Motor neuron (in vitro differentiated cells): ENCODE data around the gene BIK. TPM values are rescaled to one million over a fixed set of nuclear protein-coding genes. Genes with fewer than 3 reads are reported as not detected.

Experiments
- ATAC-seq, 8 experiments: fragments of 200-7000 bp; cut with Tn5 transposase; replicated peaks in 6 of 8; 2 replicates each; pipeline ENCODE4 v1.8.0; 2021; ENCODE audit warnings: mild to moderate bottlenecking in 8 of 8, moderate library complexity in 8 of 8
- H3K27ac ChIP-seq, 2 donors: fragments of 250-450 bp; sonication (Bioruptor Pico); 2 replicates each; pipeline ENCODE4 v1.9.0; 2021; ENCODE audit warnings: antibody characterized with exemption in 2 of 2, mild to moderate bottlenecking in 2 of 2, moderate library complexity in 1 of 2
- H3K4me1 ChIP-seq, 2 donors: fragments of 250-450 bp; sonication (Bioruptor Pico); replicated peaks in 1 of 2; 2 replicates each; pipeline ENCODE4 v1.6.1; 2021; ENCODE audit warnings: antibody characterized with exemption in 2 of 2, mild to moderate bottlenecking in 2 of 2, moderate library complexity in 1 of 2
- H3K4me3 ChIP-seq, 5 donors: fragments of 250-450 bp; sonication (Bioruptor Pico); 2 replicates each; pipeline ENCODE4 v1.9.0; 2021; ENCODE audit warnings: antibody characterized with exemption in 5 of 5, mild to moderate bottlenecking in 5 of 5, moderate library complexity in 4 of 5
- WGBS, 10 experiments: fragments of 450-650 bp; shearing (Covaris generic); methylation state at CpG; one replicate each; pipeline ENCODE4 v1.0.0; 2022; 5-methylcytosine and 5-hydroxymethylcytosine counted together
- in situ Hi-C, 9 experiments: fragments of 400-800 bp; cut with MboI; loops; one replicate each; pipeline ENCODE4 v1.15.0; 2021; ENCODE audit warnings: low sequenced_read_pairs in 9 of 9, low pct_unique_long_range_greater_than_20kb in 2 of 9; ENCODE audit not compliant: unreplicated experiment in 9 of 9
- total RNA-seq, 8 experiments: library from RNA; unstranded; fragments of 300-600 nt; gene quantifications; 2 replicates each; pipeline versions ENCODE4 v1.2.3 to v1.2.4, GENCODE V29; 2022

BIK gene
- total RNA-seq, 8 experiments from 2014 or later: 0.32 to 3.0 (median 0.99) TPM

- in situ Hi-C loops: no loop called here
- Histone ChIP-seq H3K4me3 (no peak overlapping the region), H3K4me1 (no peaks in the 10 kb centered on the region), H3K27ac (no peak overlapping the region)
- no peak for ATAC-seq
- 90 to 97% methylated on average over 2 to 5 of the region's 12 CpGs; no CpG with 5 or more reads in 8 of the 10 experiments for WGBS, 10 experiments
These were observed 61.1 kb downstream of the BIK start for GRCh38 chr22:43171607-43172006.

DNA sequence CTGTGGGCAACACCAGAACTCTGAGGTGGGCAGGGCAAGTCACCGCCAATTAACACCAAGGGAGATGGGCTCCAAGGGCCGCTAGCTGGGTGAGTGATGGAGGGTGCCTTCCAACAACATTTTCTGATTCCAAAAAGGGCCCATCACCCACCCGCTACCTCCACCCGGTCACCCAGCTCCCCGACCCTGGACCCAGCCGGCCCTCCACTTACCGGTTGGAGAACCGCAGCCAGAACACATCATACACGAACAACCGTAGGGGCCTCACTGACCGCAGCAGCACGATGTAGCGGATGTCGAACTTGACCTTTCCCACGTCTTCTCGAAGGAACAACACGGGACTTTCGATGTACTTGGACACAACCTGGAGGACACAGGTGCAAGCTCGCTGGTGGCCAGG lies 61.6 kb downstream of the BIK start:
- Histone ChIP-seq H3K4me1 (no peaks in the 10 kb centered on the region), H3K27ac (no peak overlapping the region), H3K4me3 (no peak overlapping the region)
- WGBS, 10 experiments: 87 to 100% (median 100%) methylated on average over 1 to 11 of the region's 19 CpGs; no CpG with 5 or more reads in 5 of the 10 experiments
- in situ Hi-C loops: no loop called here
- no peak for ATAC-seq

DNA sequence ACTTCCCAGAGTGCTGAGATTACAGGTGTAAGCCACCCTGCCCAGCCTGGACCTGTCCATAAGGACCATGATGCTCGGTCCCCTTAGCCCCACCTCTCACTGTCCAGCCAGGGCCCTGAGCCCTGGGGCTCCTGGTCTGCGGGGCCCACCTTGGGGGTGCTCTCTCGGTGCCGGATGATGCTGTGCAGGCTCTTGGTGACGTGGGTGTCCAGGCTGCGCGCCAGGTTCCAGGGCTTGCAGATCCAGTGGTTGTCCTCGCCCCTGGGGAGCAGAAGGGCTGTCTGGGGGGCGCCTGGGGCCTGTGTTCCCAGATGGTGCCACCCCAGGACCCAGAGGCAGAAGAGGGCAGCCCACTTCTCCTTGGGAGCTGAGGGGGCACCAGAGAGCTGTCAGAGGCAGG lies 63.0 kb downstream of the BIK start:
- no peak overlapping the region for H3K4me3 ChIP-seq
- H3K4me1 ChIP-seq: no peaks in the 10 kb centered on the region
- no peak for ATAC-seq
- H3K27ac ChIP-seq: no peak overlapping the region
- WGBS, 10 experiments: 100% methylated on average over 2 of the region's 9 CpGs; no CpG with 5 or more reads in 9 of the 10 experiments
- in situ Hi-C loops: no loop called here

- no peaks in the 10 kb centered on the region for H3K4me1 ChIP-seq
- peak in 1 of 8 experiments; percentile 7 for ATAC-seq
- no peak overlapping the region for H3K4me3 ChIP-seq
- in situ Hi-C loops: no loop called here
- 83 to 100% (median 99%) methylated on average over 1 to 7 of the region's 39 CpGs; no CpG with 5 or more reads in 4 of the 10 experiments for WGBS, 10 experiments
- H3K27ac ChIP-seq: no peak overlapping the region
These were observed 63.6 kb downstream of the BIK start for GRCh38 chr22:43173976-43174720.

- in situ Hi-C loops: no loop called here
- Histone ChIP-seq H3K4me1 (no peaks in the 10 kb centered on the region), H3K4me3 (no peak overlapping the region), H3K27ac (no peak overlapping the region)
- ATAC-seq: peak in 1 of 8 experiments; percentile 16
- 81 to 100% (median 100%) methylated on average over 1 to 6 of the region's 9 CpGs; no CpG with 5 or more reads in 4 of the 10 experiments for WGBS, 10 experiments
These were observed 64.5 kb downstream of the BIK start for GRCh38 chr22:43174941-43175531.

DNA sequence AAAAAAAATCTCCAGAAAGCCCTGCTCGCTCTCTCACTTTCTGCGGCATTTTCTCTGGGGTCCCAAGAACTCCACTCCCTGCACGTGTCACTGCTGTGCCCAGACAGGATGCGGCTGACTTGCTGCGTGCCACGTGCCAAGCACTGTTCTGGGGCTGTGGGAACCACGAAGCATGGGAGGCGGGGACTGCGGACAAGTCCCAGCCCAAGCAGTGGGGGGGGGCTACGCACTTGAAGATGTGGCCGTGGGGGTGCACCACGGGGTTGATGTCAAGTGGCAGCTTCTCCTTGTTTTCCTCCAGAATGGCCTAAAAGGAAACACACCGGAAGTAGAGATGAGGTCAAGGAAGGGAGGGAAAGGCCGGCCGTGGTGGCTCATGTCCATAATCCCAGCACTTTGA lies 65.5 kb downstream of the BIK start:
- WGBS, 10 experiments: 88 to 100% (median 100%) methylated on average over 2 to 4 of the region's 15 CpGs; no CpG with 5 or more reads in 5 of the 10 experiments
- Histone ChIP-seq H3K4me1 (no peaks in the 10 kb centered on the region), H3K27ac (no peak overlapping the region), H3K4me3 (no peak overlapping the region)
- no peak for ATAC-seq
- in situ Hi-C loops: no loop called here

DNA sequence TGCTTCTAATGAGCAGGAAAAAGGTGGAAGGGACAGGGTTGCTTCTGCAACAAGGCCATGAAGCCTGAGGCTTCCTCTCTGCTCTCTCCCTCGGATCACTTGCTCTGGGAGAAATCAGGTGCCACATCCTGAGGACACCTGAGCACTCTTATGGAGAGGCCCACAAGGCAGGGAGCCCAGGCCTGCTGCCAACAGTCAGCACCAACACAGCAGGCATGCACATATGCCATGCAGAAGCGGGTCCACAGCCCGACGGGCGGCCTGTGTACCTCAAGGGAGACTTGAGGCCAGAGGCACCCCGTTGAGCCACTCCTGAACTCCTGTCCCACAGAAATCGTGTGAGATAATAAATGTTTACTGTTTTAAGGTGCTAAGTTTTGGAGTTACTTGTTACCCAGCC lies 66.9 kb downstream of the BIK start:
- WGBS, 10 experiments: 71 to 100% (median 83%) methylated on average over 1 to 5 of the region's 7 CpGs; no CpG with 5 or more reads in 1 of the 10 experiments
- no peak overlapping the region for H3K27ac ChIP-seq
- no peak for ATAC-seq
- in situ Hi-C loops: no loop called here
- H3K4me3 ChIP-seq: no peak overlapping the region
- H3K4me1 ChIP-seq: no peaks in the 10 kb centered on the region

Other genes with a start within 250 kb of the BIK start
- gene PACSIN2, start 95.6 kb upstream of the BIK start, total RNA-seq: 10 to 100 TPM; 23.1 to 61.2 (median 39.0) TPM
- gene TTLL1, start 21.4 kb upstream of the BIK start, total RNA-seq: 10 to 100 TPM in 5 of 8 experiments, 1 to 10 TPM in 3; 5.1 to 34.1 (median 15.6) TPM
- gene MCAT, start 32.6 kb downstream of the BIK start, total RNA-seq: 10 to 100 TPM; 10.8 to 20.7 (median 16.0) TPM
- 100 to 1,000 TPM in 3 of 8 experiments, 10 to 100 TPM in 1, 1 to 10 TPM in 3, under 1 TPM in 1; 1.00 to 336 (median 25.8) TPM for gene TSPO, start 40.8 kb downstream of the BIK start, total RNA-seq
- gene TTLL12, start 76.4 kb downstream of the BIK start, total RNA-seq: 10 to 100 TPM; 12.3 to 68.1 (median 14.8) TPM
- 10 to 100 TPM in 1 of 8 experiments, 1 to 10 TPM in 4, under 1 TPM in 3; 0.09 to 16.9 (median 1.8) TPM for gene SCUBE1, start 232.6 kb downstream of the BIK start, total RNA-seq